H1 (cell line): ENCODE data around the gene GALNTL6. TPM values are rescaled to one million over a fixed set of nuclear protein-coding genes. Genes with fewer than 3 reads are reported as not detected.

Experiments used
- CTCF ChIA-PET: fragments of 300-600 bp; sonication (Branson Sonifier 250); formaldehyde crosslinking; loops from one replicate; lab custom pipeline; 2021; ENCODE audit not compliant: partially characterized antibody; lab: Charles Lee
- POLR2A ChIA-PET: fragments of 300-600 bp; sonication (Branson Sonifier 250); formaldehyde crosslinking; loops from one replicate; lab custom pipeline; 2021; ENCODE audit warnings: inconsistent platforms; ENCODE audit not compliant: partially characterized antibody; lab: Charles Lee
- DNase-seq, 2 experiments: peaks; one replicate each; pipeline versions ENCODE4 v3.0.0 to v3.0.0-alpha.2; 2010 to 2022; ENCODE audit warnings: low spot score in 2 of 2, low read depth in 1 of 2, mixed read lengths in 1 of 2
- FAIRE-seq: peaks from 2 replicates; lab custom pipeline; 2011; peaks lifted over from hg19 to GRCh38; lab: Jason Lieb, UNC
- H2AFZ ChIP-seq: 2 replicates; pipeline ENCODE4 v1.8.1; 2012; ENCODE audit warnings: low read length, inconsistent platforms
- H2AK5ac ChIP-seq: 2 replicates; pipeline ENCODE4 v1.6.1; 2013; ENCODE audit warnings: low read depth, low read length
- H2BK120ac ChIP-seq: replicated peaks from 2 replicates; pipeline ENCODE3; 2013; ENCODE audit warnings: low read depth, low read length, inconsistent platforms
- H2BK12ac ChIP-seq: 2 replicates; pipeline ENCODE4 v1.6.1; 2013; ENCODE audit warnings: low read depth, low read length
- H2BK15ac ChIP-seq: 2 replicates; pipeline ENCODE4 v1.6.1; 2013; ENCODE audit warnings: low read length
- H2BK20ac ChIP-seq: 2 replicates; pipeline ENCODE4 v1.6.1; 2013; ENCODE audit warnings: low read length
- H2BK5ac ChIP-seq: 2 replicates; pipeline ENCODE4 v1.6.1; 2013; ENCODE audit warnings: low read depth, low read length
- H3K14ac ChIP-seq: 2 replicates; pipeline ENCODE4 v1.6.1; 2013; ENCODE audit warnings: inconsistent platforms; ENCODE audit not compliant: insufficient read length
- H3K18ac ChIP-seq: 2 replicates; pipeline ENCODE4 v1.6.1; 2013; ENCODE audit warnings: low read length; ENCODE audit errors: extremely low read depth
- H3K23ac ChIP-seq: 2 replicates; pipeline ENCODE4 v1.6.1; 2013; ENCODE audit warnings: inconsistent platforms; ENCODE audit not compliant: insufficient read length
- H3K23me2 ChIP-seq: 2 replicates; pipeline ENCODE4 v1.6.1; 2013; ENCODE audit warnings: low read depth, low read length
- H3K27ac ChIP-seq: 2 replicates; pipeline ENCODE4 v1.6.1; 2011; ENCODE audit warnings: low read depth, low read length, inconsistent platforms
- H3K27me3 ChIP-seq, 4 experiments: replicated peaks in 1 of 4; 1 replicate in 1 of 4; 2 replicates in 3 of 4; pipeline versions ENCODE4 v1.6.1 to v1.8.1; 2011 to 2013; ENCODE audit warnings: low read length in 3 of 4, mild to moderate bottlenecking in 3 of 4, inconsistent platforms in 2 of 4, mixed read lengths in 2 of 4, moderate library complexity in 1 of 4; ENCODE audit not compliant: control insufficient read depth in 3 of 4, insufficient read depth in 3 of 4; ENCODE audit errors: extremely low read depth in 1 of 4
- H3K36me3 ChIP-seq, 4 experiments: 2 replicates each; pipeline versions ENCODE4 v1.6.1 to v1.8.1; 2011 to 2013; ENCODE audit warnings: mild to moderate bottlenecking in 4 of 4, low read length in 3 of 4, moderate library complexity in 2 of 4, control low read depth in 1 of 4, inconsistent platforms in 1 of 4; ENCODE audit not compliant: insufficient read depth in 4 of 4, control insufficient read depth in 2 of 4
- H3K4ac ChIP-seq: replicated peaks from 2 replicates; pipeline ENCODE3; 2013; ENCODE audit warnings: low read length, low read depth, mixed read lengths, inconsistent platforms; ENCODE audit not compliant: insufficient read length
- H3K4me1 ChIP-seq, 4 experiments: replicated peaks in 1 of 4; 1 replicate in 1 of 4; 2 replicates in 3 of 4; pipeline versions ENCODE4 v1.6.1 to v1.8.1; 2011 to 2013; ENCODE audit warnings: low read length in 3 of 4, inconsistent platforms in 2 of 4, mixed read lengths in 1 of 4; ENCODE audit not compliant: insufficient read depth in 4 of 4, control insufficient read depth in 3 of 4
- H3K4me2 ChIP-seq, 2 experiments: 2 replicates each; pipeline versions ENCODE4 v1.6.1 to v1.8.1; 2011 to 2013; ENCODE audit warnings: low read depth in 2 of 2, low read length in 2 of 2, control low read depth in 1 of 2, inconsistent platforms in 1 of 2, mild to moderate bottlenecking in 1 of 2; ENCODE audit not compliant: insufficient read depth in 1 of 2
- H3K4me3 ChIP-seq, 4 experiments: fragments of 200-600, 300-600 bp in 1 of 4; sonication (generic), shearing (Covaris generic), sonication (Bioruptor Twin) in 1 of 4; 2 replicates each; pipeline versions ENCODE4 v1.5.1 to v1.8.1; 2011 to 2016; ENCODE audit warnings: low read length in 4 of 4, low read depth in 3 of 4, control low read depth in 2 of 4, inconsistent platforms in 2 of 4, mild to moderate bottlenecking in 2 of 4, mixed read lengths in 1 of 4, moderate library complexity in 1 of 4; ENCODE audit not compliant: insufficient read depth in 2 of 4; ENCODE audit errors: extremely low read depth in 1 of 4
- H3K56ac ChIP-seq: replicated peaks from 2 replicates; pipeline ENCODE3; 2013; ENCODE audit warnings: low read depth, mild to moderate bottlenecking, mixed read lengths, low read length, inconsistent platforms; ENCODE audit not compliant: insufficient read length
- H3K79me1 ChIP-seq: 2 replicates; pipeline ENCODE4 v1.6.1; 2013; ENCODE audit warnings: low read depth, low read length, control low read depth
- H3K79me2 ChIP-seq, 2 experiments: 2 replicates each; pipeline versions ENCODE4 v1.6.1 to v1.8.1; 2012 to 2013; ENCODE audit warnings: low read length in 2 of 2, mild to moderate bottlenecking in 2 of 2, inconsistent platforms in 1 of 2; ENCODE audit not compliant: insufficient read depth in 2 of 2, control insufficient read depth in 1 of 2
- H3K9ac ChIP-seq, 4 experiments: replicated peaks in 1 of 4; 1 replicate in 1 of 4; 2 replicates in 3 of 4; pipeline versions ENCODE4 v1.6.1 to v1.8.1; 2011 to 2013; ENCODE audit warnings: low read depth in 3 of 4, low read length in 3 of 4, control low read depth in 2 of 4, mild to moderate bottlenecking in 2 of 4, moderate library complexity in 2 of 4, inconsistent platforms in 1 of 4; ENCODE audit errors: extremely low read depth in 1 of 4
- H3K9me3 ChIP-seq, 2 experiments: 2 replicates each; pipeline versions ENCODE4 v1.6.1 to v1.8.1; 2012 to 2013; ENCODE audit warnings: mild to moderate bottlenecking in 2 of 2, moderate library complexity in 2 of 2, control low read depth in 1 of 2, inconsistent platforms in 1 of 2, low read depth in 1 of 2, low read length in 1 of 2, mixed read lengths in 1 of 2; ENCODE audit not compliant: insufficient read depth in 2 of 2
- H4K20me1 ChIP-seq, 2 experiments: replicated peaks in 1 of 2; 2 replicates each; pipeline versions ENCODE3 to v1.8.1; 2011 to 2013; ENCODE audit warnings: inconsistent platforms in 2 of 2, low read length in 2 of 2, mild to moderate bottlenecking in 1 of 2; ENCODE audit not compliant: insufficient read depth in 2 of 2, control insufficient read depth in 1 of 2
- H4K5ac ChIP-seq: 2 replicates; pipeline ENCODE4 v1.6.1; 2013; ENCODE audit warnings: low read length, low read depth, mixed read lengths, inconsistent platforms; ENCODE audit not compliant: insufficient read length
- H4K8ac ChIP-seq: 2 replicates; pipeline ENCODE4 v1.8.0; 2013; ENCODE audit warnings: mild to moderate bottlenecking, moderate library complexity, low read length, inconsistent platforms; ENCODE audit not compliant: insufficient read depth; ENCODE audit errors: extremely low read depth
- H4K91ac ChIP-seq: replicated peaks from 2 replicates; pipeline ENCODE3; 2013; ENCODE audit warnings: low read length, mixed read lengths, inconsistent platforms; ENCODE audit not compliant: insufficient read length
- WGBS, 2 experiments: shearing (Covaris generic) in 1 of 2; methylation state at CpG; one replicate each; pipeline versions ENCODE4 v1.1.6 to v1.1.7; 2013 to 2015; ENCODE audit warnings: low lambda C conversion rate in 2 of 2, mixed read lengths in 2 of 2, inconsistent platforms in 1 of 2, low coverage in 1 of 2, missing lambda C conversion rate in 1 of 2; ENCODE audit not compliant: insufficient replicate concordance in 2 of 2, insufficient coverage in 1 of 2, insufficient read length in 1 of 2; ENCODE audit errors: extremely low coverage in 1 of 2, missing lambda C conversion rate in 1 of 2; 5-methylcytosine and 5-hydroxymethylcytosine counted together
- polyA plus RNA-seq, 7 experiments: library from polyadenylated mRNA; depleted of rRNA in 3 of 7; stranded (reverse) in 5 of 7; unstranded in 2 of 7; fragments of >200 nt in 5 of 7; fragments of 200-250 nt in 2 of 7; gene quantifications; 1 replicate in 5 of 7; 2 replicates in 1 of 7; 4 replicates in 1 of 7; pipeline versions ENCODE4 v1.2.1 to v1.2.3, GENCODE V29; 2011 to 2013; ENCODE audit warnings: missing spikeins in 2 of 7, mixed read lengths in 2 of 7
- total RNA-seq: library from RNA; stranded (reverse); fragmentation: NEBNext Ultra II Directional; extraction: Animal tissue kit (Norgen Biotek cat#: 25700); gene quantifications from 2 replicates; pipeline ENCODE4 v1.2.1, GENCODE V29; 2021

GALNTL6 gene
- total and polyA plus RNA-seq, 2 of the 8 experiments (the other 6 are each of a cell fraction or from before 2014, with no cell fraction given), result 0.03 to 0.32 TPM

DNA sequence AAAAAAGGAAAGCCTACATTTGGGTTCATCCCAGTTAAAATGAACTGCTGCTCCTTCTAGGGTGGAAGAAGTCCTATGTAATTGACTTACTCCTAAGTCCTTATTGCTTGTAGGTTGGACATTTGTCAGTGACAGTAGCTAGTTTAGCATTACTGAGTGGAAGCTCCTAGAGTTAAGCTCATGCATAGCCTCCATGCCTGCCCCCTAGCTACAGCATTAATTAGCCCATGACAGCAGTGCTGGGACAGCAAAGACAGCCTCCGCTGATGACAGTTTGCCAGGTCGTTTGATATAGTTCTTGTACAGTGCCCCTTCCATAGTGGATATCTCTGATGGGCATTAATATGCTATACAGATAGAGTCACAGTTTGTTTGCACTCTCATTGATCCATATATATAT, 18.7 kb upstream of the GALNTL6 start:
- H3K27ac ChIP-seq, result no peak overlapping the region
- DNase-seq (no peak), FAIRE-seq (no peak)
- no peak overlapping the region for H3K9ac ChIP-seq
- no peak overlapping the region for H2BK120ac ChIP-seq
- no peak overlapping the region for H2AK5ac ChIP-seq
- H3K14ac ChIP-seq, result no peak overlapping the region
- no peaks in the 10 kb centered on the region for H3K79me1 ChIP-seq
- ChIA-PET POLR2A (no interaction called here), CTCF (interaction anchor here (0.6 to 2.1 kb wide), 10 partner anchors 14 to 1535 kb away, joined by 3 to 6 read pairs (median 4); no protein-coding TSS in a partner anchor)
- H4K91ac ChIP-seq, result no peak overlapping the region
- H3K27me3 ChIP-seq, result no peaks in the 10 kb centered on the region
- H3K23ac ChIP-seq, result no peak overlapping the region
- H3K4ac ChIP-seq, result no peak overlapping the region
- H2BK15ac ChIP-seq, result no peak overlapping the region
- H3K4me3 ChIP-seq, result no peak overlapping the region
- H3K23me2 ChIP-seq, result no peaks in the 10 kb centered on the region
- no peaks in the 10 kb centered on the region for H4K20me1 ChIP-seq
- H2BK20ac ChIP-seq, result no peak overlapping the region
- H3K4me2 ChIP-seq, result no peak overlapping the region
- H3K36me3 ChIP-seq, result no peaks in the 10 kb centered on the region
- no peak overlapping the region for H2AFZ ChIP-seq
- no peak overlapping the region for H3K56ac ChIP-seq
- no peaks in the 10 kb centered on the region for H3K79me2 ChIP-seq
- H3K4me1 ChIP-seq, result no peaks in the 10 kb centered on the region
- 83% methylated on average over 2 of the region's 2 CpGs; no CpG with 5 or more reads in 1 of the 2 experiments for WGBS, 2 experiments
- H2BK5ac ChIP-seq, result no peak overlapping the region
- no peak overlapping the region for H4K8ac ChIP-seq
- H3K18ac ChIP-seq, result no peak overlapping the region
- H3K9me3 ChIP-seq, result no peaks in the 10 kb centered on the region
- no peak overlapping the region for H4K5ac ChIP-seq
- no peak overlapping the region for H2BK12ac ChIP-seq
